GM12872 (cell line): ENCODE data around the gene THAP7.

Experiments used
- CTCF ChIP-seq: IDR thresholded peaks from 3 replicates; pipeline ENCODE4 v1.5.1; 2011; ENCODE audit warnings: low read depth, mild to moderate bottlenecking, low read length, moderate library complexity; ENCODE audit not compliant: insufficient read depth

THAP7 gene

DNA sequence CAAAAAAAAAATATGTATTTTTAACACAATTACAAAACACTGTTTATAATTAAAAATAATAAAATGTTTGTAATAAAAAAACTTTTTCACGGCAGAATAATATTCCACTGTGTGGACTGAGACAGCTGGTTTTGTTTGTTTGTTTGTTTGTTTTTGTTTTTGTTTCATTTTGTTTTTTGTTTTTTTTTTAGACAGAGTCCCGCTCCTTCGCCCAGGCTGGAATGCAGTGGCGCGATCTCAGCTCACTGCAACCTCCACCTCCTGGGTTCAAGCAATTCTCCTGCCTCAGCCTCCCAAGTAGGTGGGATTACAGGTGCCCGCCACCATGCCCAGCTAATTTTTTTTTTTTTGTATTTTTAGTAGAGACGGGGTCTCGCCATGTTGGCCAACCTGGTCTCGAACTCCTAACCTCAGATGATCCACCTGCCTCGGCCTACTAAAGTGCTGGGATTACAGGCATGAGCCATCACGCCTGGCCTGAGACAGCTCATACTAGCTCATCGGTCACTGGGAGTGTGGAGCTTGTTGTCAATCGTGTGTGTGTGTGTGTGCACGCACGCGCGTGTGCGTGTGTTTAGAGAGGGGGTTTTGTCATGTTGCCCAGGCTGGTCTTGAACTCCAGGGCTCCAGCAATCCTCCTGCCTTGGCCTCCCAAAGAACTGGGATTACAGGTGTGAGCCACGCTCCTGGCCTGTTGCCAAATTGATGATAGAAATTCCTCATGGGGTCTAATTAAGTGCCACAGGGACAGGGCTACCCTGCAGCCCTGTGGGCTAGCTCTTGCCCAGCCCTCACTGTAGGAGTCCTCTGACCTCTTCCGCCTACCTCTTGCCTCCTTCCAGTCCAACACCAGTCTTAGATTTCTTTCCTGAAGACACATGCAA, 42.1 kb downstream of the THAP7 start:
- no peak for TF ChIP-seq CTCF

- TF ChIP-seq CTCF = no peak
Measured at GRCh38 chr22:20957683-20958431, 44.1 kb downstream of the THAP7 start.

DNA sequence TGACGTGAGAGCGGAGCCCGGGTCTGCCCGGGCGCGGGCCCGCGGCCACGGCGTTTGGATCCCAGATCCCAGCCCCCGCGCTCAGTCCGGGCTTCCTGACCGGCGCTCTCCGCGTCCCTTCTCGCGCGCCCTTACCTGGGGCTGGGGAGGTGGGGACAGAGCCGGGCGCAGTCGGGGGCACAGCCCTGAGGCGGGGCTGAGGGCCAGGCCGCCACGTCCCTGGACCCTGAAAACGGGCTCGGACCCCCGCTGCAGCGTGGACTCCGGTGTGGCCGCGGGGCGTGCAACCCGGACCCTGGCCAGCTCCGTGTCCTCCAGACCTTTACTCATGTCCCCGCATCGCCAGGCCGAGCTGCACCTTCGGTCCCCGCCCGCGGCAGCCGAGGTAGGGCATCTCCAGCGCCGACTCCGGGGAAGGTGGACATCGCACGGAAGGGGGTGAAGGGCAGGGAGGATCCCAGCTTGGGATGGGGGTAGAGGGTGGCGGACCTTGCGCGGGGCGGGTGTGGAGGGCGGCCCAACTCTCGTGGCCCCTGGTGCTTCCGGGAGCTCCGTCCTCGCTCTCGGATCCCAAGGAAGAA, 44.7 kb downstream of the THAP7 start:
- no peak for TF ChIP-seq CTCF

- TF ChIP-seq CTCF = no peak
Measured at GRCh38 chr22:20956258-20957101, 45.4 kb downstream of the THAP7 start.

DNA sequence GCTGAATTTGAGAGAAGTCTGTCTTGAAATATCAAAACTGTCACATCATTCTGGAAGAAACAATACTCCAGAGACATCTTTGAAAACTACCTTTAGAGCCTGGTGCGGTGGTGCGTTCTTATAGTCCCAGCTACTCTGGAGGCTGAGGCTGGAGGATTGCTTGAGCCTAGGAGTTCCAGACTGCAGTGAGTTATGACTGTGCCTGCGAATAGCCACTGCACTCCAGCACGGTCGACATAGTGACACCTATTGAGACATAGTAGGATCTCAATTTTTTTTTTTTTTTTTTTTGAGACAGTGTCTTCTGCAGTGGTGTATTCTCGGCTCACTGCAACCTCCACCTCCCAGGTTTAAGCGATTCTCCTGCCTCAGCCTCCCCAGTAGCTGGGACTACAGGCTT, 46.4 kb downstream of the THAP7 start:
- no peak for TF ChIP-seq CTCF

DNA sequence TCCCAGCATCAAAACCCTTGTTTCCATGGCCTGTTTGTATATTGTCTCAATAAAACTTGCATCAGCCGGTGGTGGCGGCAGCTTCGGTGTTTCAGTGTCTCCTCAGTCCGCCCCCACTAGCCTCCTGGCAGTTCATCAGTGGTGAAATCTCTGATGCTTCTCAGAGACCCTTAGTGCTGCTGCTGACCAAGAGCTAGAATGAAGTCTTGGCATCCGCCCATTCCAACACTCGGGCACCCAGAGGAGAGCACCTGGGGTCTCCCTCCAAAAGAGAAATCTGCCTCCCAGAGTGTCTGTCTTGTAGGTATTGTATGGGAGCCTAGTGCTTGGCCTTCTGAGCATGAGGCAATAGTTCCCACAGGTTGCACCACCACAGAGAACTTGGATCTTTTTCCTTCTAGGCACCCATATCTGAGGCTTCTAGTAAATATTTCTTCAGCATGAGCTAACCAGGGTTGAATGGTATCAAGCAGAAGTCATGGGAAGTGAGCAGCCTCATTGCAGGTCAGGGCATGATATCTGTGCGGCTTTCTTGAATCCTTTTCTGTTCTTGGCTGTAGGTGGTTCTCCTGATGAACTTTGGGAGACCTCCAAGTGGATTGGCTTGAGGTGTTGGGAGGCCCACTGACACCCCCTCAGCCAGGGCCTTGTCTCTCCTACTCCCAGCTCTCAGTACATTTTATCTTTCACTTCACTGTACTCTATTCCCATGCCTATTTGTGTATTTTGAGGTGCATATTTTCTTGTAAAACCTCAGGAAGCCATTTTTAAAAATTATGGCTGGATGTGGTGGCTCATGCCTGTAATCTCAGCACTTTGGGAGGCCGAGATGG, 48.0 kb downstream of the THAP7 start:
- no peak for TF ChIP-seq CTCF
